CD14-positive monocyte (primary cell): ENCODE measurements around the gene NKG7. TPM values are rescaled to one million over a fixed set of nuclear protein-coding genes. Genes with fewer than 3 reads are reported as not detected.

Experiments used
- DNase-seq, 3 donors: peaks; one replicate each; pipeline ENCODE4 v3.0.0-alpha.2; 2011 to 2022
- H2AFZ ChIP-seq: 2 replicates; pipeline ENCODE4 v1.6.0; 2012; ENCODE audit warnings: mild to moderate bottlenecking, low read depth, low read length, inconsistent platforms; ENCODE audit not compliant: insufficient read depth, poor library complexity, severe bottlenecking
- H3K27ac ChIP-seq, 2 donors: 1 replicate in 1 of 2; 2 replicates in 1 of 2; pipeline ENCODE4 v1.5.1; 2012 to 2013; ENCODE audit warnings: low read length in 2 of 2, control low read depth in 1 of 2, inconsistent platforms in 1 of 2, low read depth in 1 of 2, mild to moderate bottlenecking in 1 of 2
- H3K27me3 ChIP-seq, 2 donors: one replicate each; pipeline versions ENCODE4 v1.6.0 to v1.6.1; 2011 to 2013; ENCODE audit warnings: low read length in 2 of 2; ENCODE audit not compliant: control insufficient read depth in 2 of 2, insufficient read depth in 2 of 2
- H3K36me3 ChIP-seq, 2 donors: replicated peaks in 1 of 2; 1 replicate in 1 of 2; 2 replicates in 1 of 2; pipeline versions ENCODE4 v1.5.1 to v1.6.1; 2012 to 2013; ENCODE audit warnings: low read length in 2 of 2, control low read depth in 1 of 2, inconsistent platforms in 1 of 2, mild to moderate bottlenecking in 1 of 2; ENCODE audit not compliant: insufficient read depth in 2 of 2, control insufficient read depth in 1 of 2
- H3K4me1 ChIP-seq, 2 donors: 1 replicate in 1 of 2; 2 replicates in 1 of 2; pipeline versions ENCODE4 v1.5.1 to v1.6.1; 2012 to 2013; ENCODE audit warnings: low read length in 2 of 2, control low read depth in 1 of 2, inconsistent platforms in 1 of 2, mild to moderate bottlenecking in 1 of 2, moderate library complexity in 1 of 2; ENCODE audit not compliant: insufficient read depth in 2 of 2, control insufficient read depth in 1 of 2
- H3K4me2 ChIP-seq: replicated peaks from 2 replicates; pipeline ENCODE3; 2012; ENCODE audit warnings: low read length, moderate library complexity, mild to moderate bottlenecking; ENCODE audit not compliant: poor library complexity, severe bottlenecking; ENCODE audit errors: extremely low read depth
- H3K4me3 ChIP-seq, 3 experiments: fragments of 200-600 bp in 1 of 3; sonication (generic) in 1 of 3; replicated peaks in 1 of 3; 1 replicate in 2 of 3; 2 replicates in 1 of 3; pipeline ENCODE4 v1.5.1; 2011 to 2013; ENCODE audit warnings: low read length in 3 of 3, mild to moderate bottlenecking in 3 of 3, control low read depth in 2 of 3, low read depth in 2 of 3, inconsistent platforms in 1 of 3, moderate library complexity in 1 of 3
- H3K79me2 ChIP-seq: 2 replicates; pipeline ENCODE4 v1.6.0; 2012; ENCODE audit warnings: mild to moderate bottlenecking, control low read depth, inconsistent platforms, low read length, moderate library complexity; ENCODE audit not compliant: insufficient read depth
- H3K9ac ChIP-seq: 2 replicates; pipeline ENCODE4 v1.6.0; 2017; ENCODE audit warnings: low read length, mild to moderate bottlenecking; ENCODE audit not compliant: insufficient read depth, poor library complexity, severe bottlenecking
- H3K9me3 ChIP-seq, 2 donors: replicated peaks in 1 of 2; 1 replicate in 1 of 2; 2 replicates in 1 of 2; pipeline versions ENCODE4 v1.5.1 to v1.6.1; 2012 to 2013; ENCODE audit warnings: low read length in 2 of 2, control low read depth in 1 of 2; ENCODE audit not compliant: control insufficient read depth in 1 of 2, insufficient read depth in 1 of 2
- H4K20me1 ChIP-seq: 2 replicates; pipeline ENCODE4 v1.6.0; 2012; ENCODE audit warnings: mild to moderate bottlenecking, low read length, control low read depth, moderate library complexity; ENCODE audit not compliant: insufficient read depth
- H3K27ac Mint-ChIP-seq, 7 donors: one replicate each; pipeline ENCODE4 v1.8.0; 2020; ENCODE audit warnings: mild to moderate bottlenecking in 7 of 7, mixed read lengths in 7 of 7, moderate library complexity in 6 of 7, inconsistent platforms in 2 of 7
- H3K27me3 Mint-ChIP-seq, 3 donors: one replicate each; pipeline ENCODE4 v1.8.0; 2021 to 2022; ENCODE audit warnings: low read depth in 3 of 3, mild to moderate bottlenecking in 3 of 3, mixed read lengths in 3 of 3, moderate library complexity in 3 of 3, inconsistent platforms in 1 of 3
- H3K36me3 Mint-ChIP-seq, 2 donors: one replicate each; pipeline ENCODE4 v1.8.0; 2020; ENCODE audit warnings: mixed read lengths in 2 of 2, inconsistent platforms in 1 of 2, mild to moderate bottlenecking in 1 of 2
- H3K4me1 Mint-ChIP-seq: one replicate; pipeline ENCODE4 v1.8.0; 2020; ENCODE audit warnings: mild to moderate bottlenecking, mixed read lengths
- H3K4me3 Mint-ChIP-seq, 2 donors: one replicate each; pipeline ENCODE4 v1.8.0; 2020; ENCODE audit warnings: mild to moderate bottlenecking in 2 of 2, mixed read lengths in 2 of 2, moderate library complexity in 1 of 2
- H3K9me3 Mint-ChIP-seq, 7 donors: one replicate each; pipeline ENCODE4 v1.8.0; 2020 to 2022; ENCODE audit warnings: mixed read lengths in 7 of 7, mild to moderate bottlenecking in 6 of 7, moderate library complexity in 6 of 7, inconsistent platforms in 2 of 7
- CTCF ChIP-seq: fragments of 200-600 bp; IDR thresholded peaks from one replicate; pipeline ENCODE4 v1.8.0; 2022; ENCODE audit warnings: antibody characterized with exemption, mild to moderate bottlenecking
- WGBS: methylation state at CpG from one replicate; pipeline ENCODE4 v1.1.5; 2013; ENCODE audit warnings: missing lambda C conversion rate; ENCODE audit not compliant: insufficient coverage; 5-methylcytosine and 5-hydroxymethylcytosine counted together
- intact Hi-C, 2 donors: fragments of 100-400 bp; cut with micrococcal nuclease; formaldehyde crosslinking; loops; one replicate each; pipeline versions ENCODE4 v1.15.0 to v1.15.1; 2023
- polyA plus RNA-seq, 3 donors: library from polyadenylated mRNA; depleted of rRNA in 1 of 3; unstranded in 2 of 3; stranded (reverse) in 1 of 3; fragments of 300-500 nt in 2 of 3; fragments of >200 nt in 1 of 3; fragmentation: Illumina TruSeq in 2 of 3; gene quantifications; 1 replicate in 2 of 3; 2 replicates in 1 of 3; pipeline ENCODE4 v1.2.3, GENCODE V29; 2012 to 2021

The NKG7 gene
- polyA plus RNA-seq, 3 donors = 11.1 to 19.9 (median 16.4) TPM

- Histone ChIP-seq H3K4me3 (peak overlapping the region in 2 of 3 experiments; percentile 3 to 65), H3K27me3 (peaks cover 12 to 42% of the 10 kb centered on the region in 2 donors), H3K4me2 (peak overlapping the region; percentile 72), H3K9ac (peak overlapping the region; percentile 36), H3K27ac (no peak overlapping the region), H3K79me2 (no peaks in the 10 kb centered on the region), H3K4me1 (peaks cover 13 to 28% of the 10 kb centered on the region in 2 donors), H3K36me3 (no peaks in the 10 kb centered on the region), H2AFZ (peak overlapping the region; percentile 73), H3K9me3 (peaks cover 0 to 4% of the 10 kb centered on the region in 2 donors), H4K20me1 (no peaks in the 10 kb centered on the region)
- WGBS = 4% methylated on average over 75 of the region's 75 CpGs
- peak; percentile 24 for TF ChIP-seq CTCF
- peaks cover 2% of the 10 kb centered on the region in 2 donors for H3K36me3 Mint-ChIP-seq
- peak overlapping the region; percentile 60 to 96 for H3K4me3 Mint-ChIP-seq
- peaks cover 43 to 63% (median 50%) of the 10 kb centered on the region in 3 donors for H3K27me3 Mint-ChIP-seq
- peak overlapping the region in 5 of 7 donors; percentile 37 to 76 (median 46) for H3K27ac Mint-ChIP-seq
- intact Hi-C loops = loop anchor here in 1 of 2 donors (5.0 kb wide), 1 partner anchor 40 kb away; the partner anchor contains the start of genes CLDND2 and ETFB
- peaks cover 0 to 22% (median 9%) of the 10 kb centered on the region in 7 donors for H3K9me3 Mint-ChIP-seq
- H3K4me1 Mint-ChIP-seq = peaks cover 28% of the 10 kb centered on the region
- peak; percentile 71 to 77 (median 72) for DNase-seq
Observed at GRCh38 chr19:51327066-51328001, 45.1 kb downstream of the NKG7 start.

DNA sequence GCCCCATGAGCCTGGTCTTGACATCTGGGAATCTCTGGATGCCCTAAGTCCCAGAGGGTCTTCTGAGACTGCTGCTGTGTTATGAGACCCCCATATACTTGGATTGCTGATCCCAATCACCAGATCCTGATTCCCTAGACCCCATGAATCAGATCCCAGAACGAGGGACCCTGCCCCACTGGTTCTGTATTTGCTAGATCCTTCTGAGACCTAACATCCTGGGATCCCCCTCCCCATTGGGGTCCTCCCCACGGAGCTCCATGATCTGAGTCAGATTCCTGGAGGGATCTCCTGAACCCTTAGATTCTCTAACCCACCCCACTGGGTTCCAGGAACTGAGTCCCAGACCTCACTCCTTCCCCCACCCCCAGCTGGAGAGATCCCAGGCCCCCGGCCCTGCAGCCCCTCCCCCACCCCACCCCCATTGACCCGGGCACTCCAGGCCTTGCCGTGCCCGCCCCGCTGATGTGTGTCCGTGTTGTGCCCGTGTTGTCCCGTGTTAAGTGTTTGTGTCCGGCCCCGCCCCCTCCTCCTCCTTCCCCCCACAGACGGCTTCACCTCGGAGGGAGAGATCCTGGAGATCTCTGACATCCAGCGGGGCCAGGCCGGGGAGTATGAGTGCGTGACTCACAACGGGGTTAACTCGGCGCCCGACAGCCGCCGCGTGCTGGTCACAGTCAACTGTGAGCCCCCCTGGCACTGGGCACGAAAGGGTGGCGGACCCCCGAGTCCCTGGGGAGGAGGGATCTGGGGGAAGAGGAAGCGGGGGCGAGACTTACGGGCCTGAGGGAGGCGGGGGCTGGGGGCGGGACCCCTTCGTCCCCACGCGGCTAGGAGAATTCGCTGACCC is 46.0 kb downstream of the NKG7 start:
- Mint-ChIP-seq H3K36me3 (peaks cover 2% of the 10 kb centered on the region in 2 donors), H3K27ac (peak overlapping the region in 3 of 7 donors; percentile 35 to 68 (median 65)), H3K4me1 (peaks cover 28% of the 10 kb centered on the region), H3K4me3 (peak overlapping the region in 1 of 2 donors; percentile 96), H3K27me3 (peaks cover 45 to 63% (median 50%) of the 10 kb centered on the region in 3 donors), H3K9me3 (peaks cover 0 to 22% (median 6%) of the 10 kb centered on the region in 7 donors)
- Histone ChIP-seq H3K79me2 (no peaks in the 10 kb centered on the region), H3K9ac (no peak overlapping the region), H3K36me3 (no peaks in the 10 kb centered on the region), H2AFZ (peak overlapping the region; percentile 73), H3K4me3 (no peak overlapping the region), H4K20me1 (no peaks in the 10 kb centered on the region), H3K27me3 (peaks cover 12 to 42% of the 10 kb centered on the region in 2 donors), H3K4me1 (peaks cover 13 to 28% of the 10 kb centered on the region in 2 donors), H3K27ac (no peak overlapping the region), H3K9me3 (peaks cover 0 to 4% of the 10 kb centered on the region in 2 donors), H3K4me2 (peak overlapping the region; percentile 72)
- 15% methylated on average over 23 of the region's 36 CpGs for WGBS
- no peak for DNase-seq
- TF ChIP-seq CTCF = no peak
- intact Hi-C loops = loop anchor here in 1 of 2 donors (5.0 kb wide), 1 partner anchor 41 kb away; the partner anchor contains the start of genes CLDND2 and ETFB
